Measurements from ENCODE around the gene RPN1. TPM values are rescaled to one million over a fixed set of nuclear protein-coding genes. Genes with fewer than 3 reads are reported as not detected.

Gene RPN1
- total RNA-seq, 1 experiment from 2014 or later, result 185 TPM

DNA sequence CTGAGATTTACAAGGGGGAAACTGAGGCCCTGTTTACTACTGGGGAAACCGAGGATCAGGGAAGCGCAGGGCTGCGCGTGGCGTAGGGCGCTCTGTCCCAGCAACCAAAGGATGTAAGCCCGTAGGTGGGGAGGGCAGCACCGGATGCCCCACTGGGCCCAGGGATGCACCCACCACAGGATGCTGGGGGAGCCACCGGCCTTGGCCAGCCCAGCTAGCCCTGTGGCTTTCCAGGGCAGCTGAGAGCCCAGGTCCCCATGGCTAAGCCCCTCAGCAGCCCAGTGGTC is 33.4 kb downstream of the RPN1 start:
- TF ChIP-seq, protein P1, sequence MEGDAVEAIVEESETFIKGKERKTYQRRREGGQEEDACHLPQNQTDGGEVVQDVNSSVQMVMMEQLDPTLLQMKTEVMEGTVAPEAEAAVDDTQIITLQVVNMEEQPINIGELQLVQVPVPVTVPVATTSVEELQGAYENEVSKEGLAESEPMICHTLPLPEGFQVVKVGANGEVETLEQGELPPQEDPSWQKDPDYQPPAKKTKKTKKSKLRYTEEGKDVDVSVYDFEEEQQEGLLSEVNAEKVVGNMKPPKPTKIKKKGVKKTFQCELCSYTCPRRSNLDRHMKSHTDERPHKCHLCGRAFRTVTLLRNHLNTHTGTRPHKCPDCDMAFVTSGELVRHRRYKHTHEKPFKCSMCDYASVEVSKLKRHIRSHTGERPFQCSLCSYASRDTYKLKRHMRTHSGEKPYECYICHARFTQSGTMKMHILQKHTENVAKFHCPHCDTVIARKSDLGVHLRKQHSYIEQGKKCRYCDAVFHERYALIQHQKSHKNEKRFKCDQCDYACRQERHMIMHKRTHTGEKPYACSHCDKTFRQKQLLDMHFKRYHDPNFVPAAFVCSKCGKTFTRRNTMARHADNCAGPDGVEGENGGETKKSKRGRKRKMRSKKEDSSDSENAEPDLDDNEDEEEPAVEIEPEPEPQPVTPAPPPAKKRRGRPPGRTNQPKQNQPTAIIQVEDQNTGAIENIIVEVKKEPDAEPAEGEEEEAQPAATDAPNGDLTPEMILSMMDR (conservative IDR thresholded peaks at IDR 0.05), result no peak
- no peak for TF ChIP-seq EZH2 (IDR thresholded peaks at IDR 0.05; ENCODE audit: low read depth)
- H2AFZ ChIP-seq, result no peak overlapping the region
- no peaks in the 10 kb centered on the region for H3K4me1 ChIP-seq (replicated peaks; ENCODE audit: insufficient read depth)
- POLR2A ChIA-PET (ENCODE audit: unreplicated experiment), result interaction anchor here (0.7 kb wide), 1 partner anchor 63 kb away, joined by 5 read pairs; no protein-coding TSS in a partner anchor
- no peaks in the 10 kb centered on the region for H3K79me2 ChIP-seq (ENCODE audit: low read depth)
- H3K27ac ChIP-seq, result no peak overlapping the region
- H3K4me3 ChIP-seq, result no peak overlapping the region
- no peak for DNase-seq
- intact Hi-C loops (cut with micrococcal nuclease; ENCODE audit: unreplicated experiment), result no loop called here
- no peaks in the 10 kb centered on the region for H3K9me2 ChIP-seq (ENCODE audit: insufficient read depth)
- no peaks in the 10 kb centered on the region for H3K27me3 ChIP-seq (ENCODE audit: insufficient read depth, low read depth)
- BruUV-seq (replicated peaks), result no TSS peak
- CTCF ChIA-PET, result no interaction called here
- H3F3A ChIP-seq (ENCODE audit: insufficient read depth, low read depth), result peaks cover 13% of the 10 kb centered on the region; the same call in 1 of the 2 replicates
- peaks cover 29% of the 10 kb centered on the region for H4K20me1 ChIP-seq (ENCODE audit: insufficient read depth)
- no peaks in the 10 kb centered on the region for H3K9me3 ChIP-seq (ENCODE audit: insufficient read depth, low read depth)
- no peak overlapping the region for H3K4me2 ChIP-seq
- H3K36me3 ChIP-seq (ENCODE audit: low read depth), result peaks cover 31% of the 10 kb centered on the region

DNA sequence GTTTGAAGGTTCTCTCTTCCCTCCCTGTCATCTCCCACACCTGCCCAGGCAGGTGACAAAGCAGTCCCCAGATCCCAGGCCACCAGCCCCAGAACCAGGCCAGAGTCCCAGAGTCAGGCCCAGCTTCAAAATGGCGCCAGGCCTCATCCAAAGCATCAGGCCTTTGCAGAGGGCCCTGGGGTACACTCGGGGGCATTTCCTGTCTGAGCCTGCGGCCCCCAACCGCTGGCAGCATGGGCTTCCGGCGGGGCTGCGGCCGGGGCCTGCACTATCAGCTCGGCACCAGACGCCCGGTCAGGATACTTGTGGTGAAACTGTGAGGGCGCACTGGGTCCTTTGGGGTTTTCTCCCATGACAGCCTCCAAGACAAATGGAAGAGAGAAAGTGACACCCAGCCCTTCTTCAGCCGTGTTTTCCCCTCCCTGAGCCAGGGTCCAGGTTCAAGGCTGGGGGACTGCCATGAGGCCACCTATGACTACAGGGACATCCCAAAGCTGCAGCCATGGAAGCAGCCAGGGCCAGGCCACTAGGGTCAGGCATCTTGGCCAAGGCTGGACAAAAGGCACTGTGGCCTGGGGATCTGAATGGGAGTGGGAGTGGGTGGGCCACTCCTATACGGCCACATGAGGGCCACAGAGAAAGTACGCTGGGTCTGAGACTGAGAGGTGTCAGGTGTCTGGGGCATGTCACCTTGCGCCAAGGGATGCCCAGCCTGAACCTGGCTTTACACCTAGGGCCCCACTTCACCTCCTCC is 33.9 kb downstream of the RPN1 start:
- Histone ChIP-seq H3K79me2 (ENCODE audit: low read depth) (no peaks in the 10 kb centered on the region), H3K36me3 (ENCODE audit: low read depth) (peaks cover 26% of the 10 kb centered on the region), H3K9me2 (ENCODE audit: insufficient read depth) (no peaks in the 10 kb centered on the region), H2AFZ (no peak overlapping the region), H4K20me1 (ENCODE audit: insufficient read depth) (peaks cover 27% of the 10 kb centered on the region), H3K27ac (no peak overlapping the region), H3K4me1 (replicated peaks; ENCODE audit: insufficient read depth) (no peaks in the 10 kb centered on the region), H3K4me3 (no peak overlapping the region), H3K9me3 (ENCODE audit: insufficient read depth, low read depth) (no peaks in the 10 kb centered on the region), H3K27me3 (ENCODE audit: insufficient read depth, low read depth) (no peaks in the 10 kb centered on the region), H3K4me2 (no peak overlapping the region), H3F3A (ENCODE audit: insufficient read depth, low read depth) (peaks cover 13% of the 10 kb centered on the region; the same call in 1 of the 2 replicates)
- CTCF ChIA-PET, result no interaction called here
- TF ChIP-seq, protein P1 (conservative IDR thresholded peaks at IDR 0.05), result no peak
- TF ChIP-seq EZH2 (IDR thresholded peaks at IDR 0.05; ENCODE audit: low read depth), result no peak
- DNase-seq, result no peak
- POLR2A ChIA-PET (ENCODE audit: unreplicated experiment), result no interaction called here
- no TSS peak for BruUV-seq (replicated peaks)
- intact Hi-C loops (cut with micrococcal nuclease; ENCODE audit: unreplicated experiment), result no loop called here

DNA sequence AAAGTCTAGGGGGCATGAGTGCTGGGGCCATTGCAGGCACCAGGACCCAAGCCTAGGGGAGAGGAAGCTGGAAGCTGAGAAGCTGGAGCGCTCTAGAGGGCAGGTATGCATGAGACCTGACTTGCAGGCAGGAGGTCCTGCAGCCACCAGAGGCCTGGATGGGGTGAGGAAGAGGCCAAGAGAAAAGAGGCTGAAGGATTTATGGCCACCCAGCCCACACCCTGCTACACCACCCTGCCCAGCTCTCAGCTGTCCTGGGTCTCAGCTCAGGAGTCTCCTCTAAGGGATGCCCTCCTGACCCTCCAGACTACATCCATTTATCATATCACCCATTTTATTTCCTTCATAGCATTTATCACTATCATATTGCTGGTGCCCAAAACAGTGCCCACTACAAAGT is 36.5 kb downstream of the RPN1 start:
- TF ChIP-seq, protein P1 (conservative IDR thresholded peaks at IDR 0.05), result no peak
- no peak for TF ChIP-seq EZH2 (IDR thresholded peaks at IDR 0.05; ENCODE audit: low read depth)
- Histone ChIP-seq H3K9me3 (ENCODE audit: insufficient read depth, low read depth) (no peaks in the 10 kb centered on the region), H2AFZ (no peak overlapping the region), H3K4me3 (no peak overlapping the region), H3K4me2 (no peak overlapping the region), H3K79me2 (ENCODE audit: low read depth) (no peaks in the 10 kb centered on the region), H3K27me3 (ENCODE audit: insufficient read depth, low read depth) (no peaks in the 10 kb centered on the region), H3K9me2 (ENCODE audit: insufficient read depth) (no peaks in the 10 kb centered on the region), H3K4me1 (replicated peaks; ENCODE audit: insufficient read depth) (no peaks in the 10 kb centered on the region), H3K27ac (no peak overlapping the region), H3F3A (ENCODE audit: insufficient read depth, low read depth) (peaks cover 4% of the 10 kb centered on the region; the same call in 1 of the 2 replicates), H3K36me3 (ENCODE audit: low read depth) (0 out of 2 replicates have a peak, but pooled peaks cover 5% of the 10 kb centered on the region), H4K20me1 (ENCODE audit: insufficient read depth) (peaks cover 20% of the 10 kb centered on the region)
- BruUV-seq (replicated peaks), result no TSS peak
- no peak for DNase-seq
- intact Hi-C loops (cut with micrococcal nuclease; ENCODE audit: unreplicated experiment), result no loop called here
- POLR2A ChIA-PET (ENCODE audit: unreplicated experiment), result interaction anchor here (0.7 kb wide), 1 partner anchor 1803 kb away, joined by 3 read pairs; no protein-coding TSS in a partner anchor
- CTCF ChIA-PET, result no interaction called here
